Measurements from ENCODE around the gene SPDYE5.
"Not testable (repeated sequence)": the region's sequence is repeated elsewhere in the genome, so short reads cannot be mapped to it uniquely, and the experiment has no call there.

SPDYE5 gene

DNA sequence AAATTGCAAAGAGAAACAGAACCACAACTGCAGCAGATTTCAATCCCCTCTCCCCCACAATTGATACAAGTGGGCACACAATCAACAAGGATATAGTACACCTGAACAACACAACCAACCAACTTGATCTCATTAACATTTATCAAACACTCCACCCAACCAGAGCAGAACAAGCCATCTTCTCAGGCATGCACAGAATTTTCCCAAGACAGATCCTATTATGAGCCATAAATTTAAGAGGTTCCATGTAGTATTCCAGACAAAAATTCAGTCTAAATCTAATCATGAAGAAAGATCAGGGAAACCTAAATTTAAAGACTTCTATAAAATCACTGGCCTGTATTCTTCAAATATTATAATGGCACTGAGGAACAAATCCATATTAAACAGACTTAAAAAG is 29.6 kb downstream of the SPDYE5 start:
- Mint-ChIP-seq H3K36me3 (ENCODE audit: low read depth) (peaks cover 73% of the 10 kb centered on the region), H3K9me3 (peaks cover 21% of the 10 kb centered on the region)
- H3K4me1 Mint-ChIP-seq; H3K27ac Mint-ChIP-seq; H3K27me3 Mint-ChIP-seq (ENCODE audit: low read depth); H3K4me3 Mint-ChIP-seq: not testable (repeated sequence)

GRCh38 chr7:75527224-75527722 is 35.2 kb downstream of the SPDYE5 start:
- peaks cover 17% of the 10 kb centered on the region for H3K4me1 Mint-ChIP-seq

DNA sequence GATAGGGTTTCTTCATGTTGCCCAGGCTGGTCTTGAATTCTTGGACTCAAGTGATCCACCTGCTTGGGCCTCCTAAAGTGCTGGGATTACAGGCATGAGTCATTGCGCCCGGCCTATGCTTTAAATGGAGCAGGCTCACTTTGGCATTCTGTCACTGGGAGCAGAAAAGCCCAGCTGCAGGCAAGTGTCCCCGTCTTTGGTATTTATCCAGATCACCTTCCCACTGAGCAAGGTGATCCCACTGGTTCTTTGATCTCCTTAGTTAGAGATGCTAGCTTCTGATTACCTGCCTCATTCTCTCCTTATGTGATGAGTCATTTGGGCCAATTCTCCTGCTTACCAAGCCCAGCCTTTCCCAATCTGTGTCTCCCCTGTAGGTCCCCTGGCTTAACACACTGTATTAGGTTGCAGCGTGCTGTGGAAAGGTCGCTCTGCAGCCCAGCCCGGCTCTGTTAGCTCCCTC is 39.3 kb downstream of the SPDYE5 start:
- Mint-ChIP-seq H3K4me3 (peak overlapping the region in 2 of 3 experiments; percentile 1 to 40), H3K4me1 (peaks cover 13% of the 10 kb centered on the region), H3K27ac (peak overlapping the region in 1 of 3 experiments; percentile 1), H3K9me3 (no peaks in the 10 kb centered on the region), H3K27me3 (ENCODE audit: low read depth) (peaks cover 3% of the 10 kb centered on the region), H3K36me3 (ENCODE audit: low read depth) (peaks cover 12% of the 10 kb centered on the region)
- no peak for TF ChIP-seq CTCF (IDR thresholded peaks at IDR 0.05; ENCODE audit: unreplicated experiment in 3 of 3)

More at GRCh38 chr7:75527224-75527722, 35.2 kb downstream of the SPDYE5 start:
- H3K36me3 Mint-ChIP-seq (ENCODE audit: low read depth) = peaks cover 36% of the 10 kb centered on the region
- H3K9me3 Mint-ChIP-seq; H3K27me3 Mint-ChIP-seq (ENCODE audit: low read depth): not testable (repeated sequence)
- peak overlapping the region; percentile 91 to 98 (median 96) for H3K4me3 Mint-ChIP-seq
- H3K27ac Mint-ChIP-seq = peak overlapping the region; percentile 71 to 94 (median 92)

- Mint-ChIP-seq H3K9me3 (no peaks in the 10 kb centered on the region), H3K27ac (no peak overlapping the region), H3K36me3 (ENCODE audit: low read depth) (peaks cover 20% of the 10 kb centered on the region), H3K4me3 (no peak overlapping the region), H3K27me3 (ENCODE audit: low read depth) (no peaks in the 10 kb centered on the region), H3K4me1 (peaks cover 5% of the 10 kb centered on the region)
- TF ChIP-seq CTCF (IDR thresholded peaks at IDR 0.05; ENCODE audit: unreplicated experiment in 3 of 3) = no peak
Measured at GRCh38 chr7:75532639-75533038, 40.5 kb downstream of the SPDYE5 start.

- peaks cover 28% of the 10 kb centered on the region for H3K36me3 Mint-ChIP-seq (ENCODE audit: low read depth)
- TF ChIP-seq CTCF (IDR thresholded peaks at IDR 0.05; ENCODE audit: unreplicated experiment in 3 of 3) = no peak
Measured at GRCh38 chr7:75533926-75534325, 41.8 kb downstream of the SPDYE5 start.

DNA sequence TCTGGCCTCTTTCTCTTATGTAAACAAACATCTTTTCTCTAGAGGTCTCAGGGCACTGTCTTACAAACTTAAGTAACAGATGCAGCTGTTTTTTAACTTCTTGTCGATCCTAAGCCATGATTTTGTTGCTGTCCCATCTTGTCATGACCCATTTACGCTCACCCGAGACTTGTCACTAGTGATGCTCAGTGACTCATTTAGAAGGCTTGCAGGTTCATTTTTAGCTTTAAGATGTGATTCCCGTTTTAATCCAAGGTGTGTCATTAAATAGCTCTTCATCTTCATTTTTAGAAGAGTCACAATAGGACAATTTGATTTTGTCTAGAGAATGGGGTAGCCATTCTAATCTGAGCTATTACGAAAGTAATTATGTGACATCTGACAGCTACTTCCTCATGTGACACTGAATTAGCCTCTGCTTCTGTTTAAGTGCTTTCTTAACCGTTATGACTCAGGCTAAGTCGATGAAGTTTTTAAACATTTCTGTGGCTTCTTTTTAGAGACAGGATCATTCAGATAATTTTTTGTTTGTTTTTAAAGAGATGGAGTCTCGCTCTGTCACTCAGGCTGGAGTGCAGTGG is 42.7 kb downstream of the SPDYE5 start:
- Mint-ChIP-seq H3K9me3 (no peaks in the 10 kb centered on the region), H3K36me3 (ENCODE audit: low read depth) (peaks cover 37% of the 10 kb centered on the region), H3K27me3 (ENCODE audit: low read depth) (no peaks in the 10 kb centered on the region), H3K27ac (no peak overlapping the region), H3K4me3 (no peak overlapping the region), H3K4me1 (no peaks in the 10 kb centered on the region)
- no peak for TF ChIP-seq CTCF (IDR thresholded peaks at IDR 0.05; ENCODE audit: unreplicated experiment in 3 of 3)

More at GRCh38 chr7:75533926-75534325, 41.8 kb downstream of the SPDYE5 start:
- Mint-ChIP-seq H3K9me3 (no peaks in the 10 kb centered on the region), H3K27ac (no peak overlapping the region), H3K4me1 (no peaks in the 10 kb centered on the region), H3K4me3 (no peak overlapping the region), H3K27me3 (ENCODE audit: low read depth) (no peaks in the 10 kb centered on the region)

DNA sequence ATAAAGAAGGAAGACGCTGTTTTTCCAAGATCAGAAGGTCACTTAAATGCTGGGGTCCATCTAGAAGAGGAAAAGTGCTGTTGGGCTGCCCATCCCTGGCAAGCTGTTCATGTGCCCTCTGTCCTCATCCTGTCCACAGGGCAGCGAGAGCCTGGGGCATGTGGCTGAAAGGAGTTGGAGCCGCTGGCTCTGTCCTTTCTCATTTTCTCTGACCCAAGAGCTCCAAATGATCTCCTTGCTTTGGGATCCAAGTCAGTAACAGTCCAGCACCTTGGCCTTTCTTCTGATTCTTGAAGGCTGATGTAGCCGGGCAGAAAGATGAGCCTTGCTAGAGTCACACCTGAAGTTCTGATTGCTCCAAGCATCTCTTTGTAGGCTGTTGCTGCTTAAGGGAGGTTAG is 44.4 kb downstream of the SPDYE5 start:
- Mint-ChIP-seq H3K4me1 (no peaks in the 10 kb centered on the region), H3K4me3 (no peak overlapping the region), H3K9me3 (no peaks in the 10 kb centered on the region), H3K27me3 (ENCODE audit: low read depth) (no peaks in the 10 kb centered on the region), H3K36me3 (ENCODE audit: low read depth) (peaks cover 42% of the 10 kb centered on the region), H3K27ac (no peak overlapping the region)
- TF ChIP-seq CTCF (IDR thresholded peaks at IDR 0.05; ENCODE audit: unreplicated experiment in 3 of 3) = no peak

Data from nephron (organoid).